Pancreas (tissue), 10 donors: ENCODE data around the gene ACTC1. TPM values are rescaled to one million over a fixed set of nuclear protein-coding genes. Genes with fewer than 3 reads are reported as not detected.

Experiments used
- ATAC-seq, 4 donors: fragments of 200-7000 bp; cut with Tn5 transposase; one replicate each; pipeline versions ENCODE4 v1.8.0 to v1.9.1; 2020; ENCODE audit warnings: mild to moderate bottlenecking in 4 of 4, moderate library complexity in 4 of 4
- DNase-seq, 6 donors: peaks; one replicate each; pipeline ENCODE4 v3.0.0-alpha.2; 2020
- FAIRE-seq: peaks from 2 replicates; lab custom pipeline; 2012; peaks lifted over from hg19 to GRCh38; lab: Jason Lieb, UNC
- H3K27ac ChIP-seq, 4 donors: fragments of 200-600 bp; sonication (generic); 1 replicate in 3 of 4; 2 replicates in 1 of 4; pipeline versions ENCODE4 v1.5.0 to v1.8.0; 2020
- H3K27me3 ChIP-seq, 4 donors: fragments of 200-600 bp; one replicate each; pipeline ENCODE4 v1.8.0; 2021
- H3K36me3 ChIP-seq, 3 donors: fragments of 200-600 bp; sonication (generic) in 1 of 3; one replicate each; pipeline versions ENCODE4 v1.5.0 to v1.8.0; 2020 to 2021
- H3K4me1 ChIP-seq, 3 donors: fragments of 200-600 bp; one replicate each; pipeline ENCODE4 v1.8.0; 2021
- H3K4me3 ChIP-seq, 4 donors: fragments of 200-600 bp; sonication (generic) in 2 of 4; one replicate each; pipeline versions ENCODE4 v1.5.0 to v1.8.0; 2020 to 2021
- H3K9me3 ChIP-seq, 4 donors: fragments of 200-600 bp; one replicate each; pipeline ENCODE4 v1.8.0; 2021
- WGBS, 2 donors: extraction: QIAGEN DNeasy Blood & Tissue Kit; methylation state at CpG; one replicate each; pipeline ENCODE4 v1.1.7; 2013; 5-methylcytosine and 5-hydroxymethylcytosine counted together
- intact Hi-C, 3 donors: fragments of 100-400 bp; cut with DNase I; formaldehyde crosslinking; loops; one replicate each; pipeline versions ENCODE4 v1.11.1 to v1.14.2; 2022
- polyA plus RNA-seq, 2 donors: library from polyadenylated mRNA; stranded (reverse); fragments of 200-250 nt; gene quantifications; one replicate each; pipeline ENCODE4 v1.2.3, GENCODE V29; 2013
- total RNA-seq, 6 donors: library from RNA; stranded (reverse); fragmentation: NEBNext Ultra II Directional in 4 of 6; extraction: Animal tissue kit (Norgen Biotek cat#: 25700) in 4 of 6; gene quantifications; one replicate each; pipeline versions ENCODE4 v1.2.1 to v1.2.4, GENCODE V29; 2021 to 2023
- TF ChIP-seq, protein P1 (sequence below), 4 donors: fragments of 200-600 bp; sonication (generic) in 3 of 4; IDR thresholded peaks; one replicate each; pipeline versions ENCODE4 v1.5.0 to v1.8.0; 2021; ENCODE audit warnings: antibody characterized with exemption in 4 of 4
- donor health status: healthy with polysubstance abuse.
- donor health status: DM: no; HTN: no; CAD: no; lungs with moderate emphysema.
- donor health status: DM: no; HTN: no; CAD: no.
- donor health status: control.
- donor health status: control.
- donor health status: Bipolar disorder and iron deficiency.
- donor health status: DM: yes; HTN: yes; CAD: no.
- donor health status: DM: no; HTN: no; CAD: no.
- donor health status: DM: no; HTN: no; CAD: no.
- donor health status: DM: yes; HTN: yes; CAD: no.

ACTC1 gene
- total and polyA plus RNA-seq, 8 donors = 0.13 to 5.2 (median 1.00) TPM; not detected in 2

DNA sequence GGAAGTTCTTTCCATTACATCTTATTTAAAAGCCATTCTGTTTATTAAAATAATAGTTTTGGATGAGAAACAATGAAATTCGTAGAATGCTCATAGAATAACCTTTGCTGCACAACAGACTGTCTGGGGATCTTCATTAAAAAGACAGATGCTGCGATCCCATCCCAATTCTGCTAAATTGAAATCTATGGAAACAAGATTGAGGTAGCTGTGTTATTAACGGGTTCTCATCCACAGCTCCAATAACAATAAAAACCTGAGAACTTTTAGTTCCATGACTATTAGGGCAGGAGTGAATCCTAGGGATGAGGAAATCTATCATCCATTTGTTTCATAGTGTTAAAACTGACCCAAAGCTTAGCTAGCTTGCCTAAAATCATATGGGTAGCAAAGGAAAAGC lies 38.1 kb downstream of the ACTC1 start:
- H3K27me3 ChIP-seq = peaks cover 0 to 24% (median 2%) of the 10 kb centered on the region in 4 donors
- FAIRE-seq (no peak), ATAC-seq (no peak), DNase-seq (no peak)
- 56 to 64% methylated on average over 3 of the region's 3 CpGs for WGBS, 2 donors
- H3K4me1 ChIP-seq = peaks cover 0 to 3% (median 0%) of the 10 kb centered on the region in 3 donors
- H3K4me3 ChIP-seq = no peak overlapping the region
- TF ChIP-seq, protein P1, sequence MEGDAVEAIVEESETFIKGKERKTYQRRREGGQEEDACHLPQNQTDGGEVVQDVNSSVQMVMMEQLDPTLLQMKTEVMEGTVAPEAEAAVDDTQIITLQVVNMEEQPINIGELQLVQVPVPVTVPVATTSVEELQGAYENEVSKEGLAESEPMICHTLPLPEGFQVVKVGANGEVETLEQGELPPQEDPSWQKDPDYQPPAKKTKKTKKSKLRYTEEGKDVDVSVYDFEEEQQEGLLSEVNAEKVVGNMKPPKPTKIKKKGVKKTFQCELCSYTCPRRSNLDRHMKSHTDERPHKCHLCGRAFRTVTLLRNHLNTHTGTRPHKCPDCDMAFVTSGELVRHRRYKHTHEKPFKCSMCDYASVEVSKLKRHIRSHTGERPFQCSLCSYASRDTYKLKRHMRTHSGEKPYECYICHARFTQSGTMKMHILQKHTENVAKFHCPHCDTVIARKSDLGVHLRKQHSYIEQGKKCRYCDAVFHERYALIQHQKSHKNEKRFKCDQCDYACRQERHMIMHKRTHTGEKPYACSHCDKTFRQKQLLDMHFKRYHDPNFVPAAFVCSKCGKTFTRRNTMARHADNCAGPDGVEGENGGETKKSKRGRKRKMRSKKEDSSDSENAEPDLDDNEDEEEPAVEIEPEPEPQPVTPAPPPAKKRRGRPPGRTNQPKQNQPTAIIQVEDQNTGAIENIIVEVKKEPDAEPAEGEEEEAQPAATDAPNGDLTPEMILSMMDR (IDR thresholded peaks at IDR 0.05) = no peak
- no peaks in the 10 kb centered on the region for H3K36me3 ChIP-seq
- H3K9me3 ChIP-seq = no peaks in the 10 kb centered on the region
- no peak overlapping the region for H3K27ac ChIP-seq
- intact Hi-C loops = no loop called here

DNA sequence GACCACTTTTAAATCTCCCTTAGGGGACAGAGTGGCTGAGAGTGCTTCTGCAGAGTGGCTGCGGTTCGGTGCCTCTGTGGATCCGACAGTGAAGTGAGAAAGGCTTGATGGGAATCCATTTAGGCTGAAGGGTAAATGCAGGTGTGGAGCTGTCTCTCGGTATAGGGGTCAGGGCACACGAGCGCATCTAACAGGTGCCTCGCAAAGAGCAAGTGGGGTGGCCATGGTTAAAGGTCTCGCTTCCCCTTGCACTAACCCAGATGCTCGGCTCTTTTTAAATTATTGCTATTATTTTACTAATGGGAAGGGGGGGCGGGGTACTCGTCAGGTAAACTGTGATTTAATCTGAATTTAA lies 40.0 kb downstream of the ACTC1 start:
- Histone ChIP-seq H3K27ac (no peak overlapping the region), H3K27me3 (peaks cover 0 to 24% (median 3%) of the 10 kb centered on the region in 4 donors), H3K4me1 (peaks cover 0 to 3% (median 0%) of the 10 kb centered on the region in 3 donors), H3K36me3 (no peaks in the 10 kb centered on the region), H3K4me3 (peak overlapping the region in 1 of 4 donors; percentile 46), H3K9me3 (no peaks in the 10 kb centered on the region)
- FAIRE-seq = no peak
- 6 to 8% methylated on average over 11 of the region's 11 CpGs for WGBS, 2 donors
- ATAC-seq = peak in 2 of 4 donors; percentile 25 to 29
- no peak for DNase-seq
- TF ChIP-seq, protein P1 (IDR thresholded peaks at IDR 0.05) = no peak
- intact Hi-C loops = no loop called here

DNA sequence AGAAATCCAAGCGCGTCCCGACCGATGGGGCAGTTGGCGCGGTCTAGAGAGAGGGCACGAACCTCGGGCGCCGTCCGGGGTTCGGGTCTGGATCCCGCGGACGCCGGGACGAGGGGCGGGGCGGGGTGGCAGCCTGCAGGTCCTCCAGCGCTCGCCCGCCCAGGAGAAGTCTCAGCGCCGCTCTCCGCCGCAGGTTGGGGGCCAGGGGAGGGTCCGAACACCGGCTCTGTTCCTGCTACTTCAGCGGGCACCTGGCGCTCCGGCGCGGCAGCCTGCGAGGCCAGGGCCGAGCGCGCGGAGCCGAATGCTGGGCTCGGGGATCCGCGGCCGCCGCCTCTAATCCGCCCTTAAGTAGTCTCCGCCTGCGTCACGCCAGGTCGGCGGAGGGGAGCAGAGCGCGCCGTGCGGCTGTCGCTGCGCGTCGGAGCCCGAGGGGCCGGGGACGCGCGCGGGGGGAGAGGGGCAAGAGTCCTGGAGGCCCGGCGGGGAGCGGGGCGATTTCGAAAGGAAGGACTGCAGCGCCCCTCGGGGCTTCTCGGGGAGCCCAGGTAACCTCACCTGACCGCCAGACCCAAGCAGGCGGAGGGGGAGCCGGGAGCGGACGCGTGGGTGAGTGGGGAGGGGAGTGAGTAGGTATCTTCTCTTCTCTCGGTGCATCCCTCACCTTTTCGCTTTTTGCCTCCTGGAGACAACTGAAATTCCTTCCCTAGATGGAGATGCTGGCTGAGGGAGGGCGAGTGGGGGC lies 40.5 kb downstream of the ACTC1 start, which contains the start of gene GJD2:
GJD2 (minus strand) TSS at position 325 of the 745 bp plus-strand sequence. CDS start 510 bp downstream, outside the sequence.
- DNase-seq (peak in 4 of 6 donors; percentile 14 to 75 (median 40)), FAIRE-seq (no peak), ATAC-seq (peak; percentile 17 to 80 (median 70))
- 1% methylated on average over 66 to 81 of the region's 81 CpGs for WGBS, 2 donors
- Histone ChIP-seq H3K4me1 (peaks cover 0 to 3% (median 0%) of the 10 kb centered on the region in 3 donors), H3K9me3 (no peaks in the 10 kb centered on the region), H3K4me3 (peak within 1 kb of the TSS in 3 of 4 donors; percentile 10 to 46 (median 24)), H3K27ac (peak within 1 kb of the TSS in 1 of 4 donors; percentile 5), H3K36me3 (no peaks in the 10 kb centered on the region), H3K27me3 (peaks cover 0 to 24% (median 3%) of the 10 kb centered on the region in 4 donors)
- TF ChIP-seq, protein P1 (IDR thresholded peaks at IDR 0.05) = no peak
- intact Hi-C loops = no loop called here

DNA sequence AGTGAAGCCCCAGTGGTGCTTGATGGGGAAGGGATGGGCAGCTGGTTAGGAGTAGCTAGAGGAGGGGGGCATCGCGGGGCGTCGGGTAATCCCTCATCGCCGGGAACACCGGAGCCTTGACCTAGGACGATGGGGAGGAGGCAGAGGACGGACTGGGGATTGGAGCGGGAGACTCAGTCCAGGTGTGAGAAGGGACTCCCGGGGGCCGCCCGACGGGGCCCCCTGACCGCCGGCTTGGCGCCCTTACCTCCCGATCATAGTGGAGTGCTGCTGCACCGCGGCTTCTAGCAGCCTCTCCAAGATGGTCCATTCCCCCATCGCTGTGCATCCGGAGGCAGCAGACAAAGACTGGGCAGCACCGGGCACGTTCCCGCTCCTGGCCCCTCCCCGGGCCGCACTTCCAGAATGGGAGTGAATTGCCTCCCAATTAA lies 41.2 kb downstream of the ACTC1 start:
- peak overlapping the region in 1 of 4 donors; percentile 5 for H3K27ac ChIP-seq
- FAIRE-seq = no peak
- peak overlapping the region in 1 of 4 donors; percentile 46 for H3K4me3 ChIP-seq
- intact Hi-C loops = no loop called here
- no peaks in the 10 kb centered on the region for H3K9me3 ChIP-seq
- peak in 2 of 6 donors; percentile 38 to 55 for DNase-seq
- TF ChIP-seq, protein P1 (IDR thresholded peaks at IDR 0.05) = no peak
- peak in 2 of 4 donors; percentile 27 to 37 for ATAC-seq
- H3K4me1 ChIP-seq = peaks cover 0 to 3% (median 0%) of the 10 kb centered on the region in 3 donors
- peaks cover 0 to 24% (median 3%) of the 10 kb centered on the region in 4 donors for H3K27me3 ChIP-seq
- H3K36me3 ChIP-seq = no peaks in the 10 kb centered on the region
- 4 to 7% methylated on average over 27 of the region's 27 CpGs for WGBS, 2 donors
